SK-N-MC (cell line): ENCODE measurements around the gene AGBL1.
"Not testable (repeated sequence)": the region's sequence is repeated elsewhere in the genome, so short reads cannot be mapped to it uniquely, and the experiment has no call there.

Source experiments
- DNase-seq: peaks from one replicate; pipeline ENCODE4 v3.0.0-alpha.2; 2011; ENCODE audit warnings: low read depth, low spot score
- H3K27ac ChIP-seq: fragments of 200-600 bp; sonication (generic); 2 replicates; pipeline ENCODE4 v1.5.1; 2016; ENCODE audit warnings: mixed run types
- H3K36me3 ChIP-seq: fragments of 200-600 bp; sonication (generic); 2 replicates; pipeline ENCODE4 v1.6.1; 2017; ENCODE audit warnings: antibody characterized with exemption, low read length, mixed read lengths; ENCODE audit not compliant: insufficient read depth
- H3K4me3 ChIP-seq: fragments of 200-600 bp; sonication (generic); 2 replicates; pipeline ENCODE4 v1.5.1; 2016
- H3K9ac ChIP-seq: fragments of 200-600 bp; sonication (generic); 2 replicates; pipeline ENCODE4 v1.8.0; 2017; ENCODE audit warnings: mixed run types, mixed read lengths; ENCODE audit not compliant: insufficient read length
- H3K9me3 ChIP-seq: fragments of 200-600 bp; sonication (generic); 2 replicates; pipeline ENCODE4 v1.6.1; 2017; ENCODE audit warnings: low read depth, mild to moderate bottlenecking, antibody characterized with exemption, low read length, moderate library complexity, mixed read lengths
- EZH2 ChIP-seq: fragments of 200-600 bp; sonication (generic); IDR thresholded peaks from one replicate; pipeline ENCODE4 v1.6.1; 2017; ENCODE audit warnings: antibody characterized with exemption
- FOXP2 ChIP-seq: optimal IDR thresholded peaks from 2 replicates; pipeline ENCODE3; 2011; ENCODE audit warnings: mild to moderate bottlenecking, moderate library complexity; ENCODE audit not compliant: insufficient read depth; ENCODE audit errors: extremely low read length, control extremely low read depth
- POLR2AphosphoS5 ChIP-seq: IDR thresholded peaks from 2 replicates; pipeline ENCODE4 v1.6.1; 2012; ENCODE audit warnings: mild to moderate bottlenecking, low read depth, low read length, borderline replicate concordance

Gene AGBL1

GRCh38 chr15:87031540-87032230 is 952.0 kb downstream of the AGBL1 start:
- TF ChIP-seq FOXP2: no peak
- TF ChIP-seq POLR2AphosphoS5: no peak
- TF ChIP-seq EZH2: no peak
- no peak overlapping the region for H3K27ac ChIP-seq

GRCh38 chr15:87032295-87032694 is 952.6 kb downstream of the AGBL1 start:
- no peak overlapping the region for H3K27ac ChIP-seq
- no peak for DNase-seq
- TF ChIP-seq POLR2AphosphoS5 (no peak), EZH2 (no peak), FOXP2 (no peak)
- no peaks in the 10 kb centered on the region for H3K9me3 ChIP-seq
- H3K36me3 ChIP-seq: no peaks in the 10 kb centered on the region
- no peak overlapping the region for H3K9ac ChIP-seq
- no peak overlapping the region for H3K4me3 ChIP-seq

More at GRCh38 chr15:87031540-87032230, 952.0 kb downstream of the AGBL1 start:
- Histone ChIP-seq H3K36me3 (no peaks in the 10 kb centered on the region), H3K9me3 (no peaks in the 10 kb centered on the region), H3K9ac (no peak overlapping the region), H3K4me3 (no peak overlapping the region)
- no peak for DNase-seq

DNA sequence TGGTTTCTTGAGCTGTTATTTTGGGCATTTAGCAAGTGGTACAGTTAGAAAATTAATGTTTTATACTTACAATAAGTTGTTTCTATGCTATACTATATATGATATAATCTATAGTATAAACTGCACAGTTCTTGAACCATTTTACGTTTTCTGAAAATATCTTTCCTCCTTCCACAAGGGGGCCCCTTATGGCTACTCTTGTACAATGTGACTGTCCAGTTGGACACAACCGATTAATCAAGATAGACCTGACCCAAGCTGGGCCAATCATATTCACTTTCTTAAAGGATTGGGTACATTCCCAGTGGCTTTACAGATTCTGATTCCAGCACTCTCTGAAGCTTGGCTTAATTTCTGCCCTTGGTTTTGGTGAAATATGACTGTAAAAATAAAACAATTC is 953.4 kb downstream of the AGBL1 start:
- TF ChIP-seq FOXP2 (no peak), POLR2AphosphoS5 (no peak), EZH2 (no peak)
- Histone ChIP-seq H3K36me3 (no peaks in the 10 kb centered on the region), H3K4me3 (no peak overlapping the region), H3K27ac (no peak overlapping the region), H3K9ac (no peak overlapping the region), H3K9me3 (no peaks in the 10 kb centered on the region)
- no peak for DNase-seq

DNA sequence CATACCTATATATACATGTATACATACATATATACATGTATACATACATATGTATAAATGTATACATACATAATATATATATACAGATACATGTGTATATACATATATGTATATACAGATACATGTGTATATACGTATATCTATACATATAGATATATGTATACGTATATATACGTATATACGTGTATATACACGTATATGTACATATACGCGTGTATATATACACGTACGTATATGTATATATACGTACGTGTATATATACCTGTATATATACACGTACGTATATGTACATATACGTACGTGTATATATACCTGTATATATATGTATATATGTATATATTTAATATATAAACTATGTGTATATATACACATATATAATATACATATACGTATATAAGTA is 955.2 kb downstream of the AGBL1 start:
- Histone ChIP-seq H3K9ac (no peak overlapping the region), H3K27ac (no peak overlapping the region), H3K4me3 (no peak overlapping the region), H3K9me3 (no peaks in the 10 kb centered on the region), H3K36me3 (no peaks in the 10 kb centered on the region)
- no peak for DNase-seq
- no peak for TF ChIP-seq FOXP2
- no peak for TF ChIP-seq POLR2AphosphoS5
- TF ChIP-seq EZH2: no peak

DNA sequence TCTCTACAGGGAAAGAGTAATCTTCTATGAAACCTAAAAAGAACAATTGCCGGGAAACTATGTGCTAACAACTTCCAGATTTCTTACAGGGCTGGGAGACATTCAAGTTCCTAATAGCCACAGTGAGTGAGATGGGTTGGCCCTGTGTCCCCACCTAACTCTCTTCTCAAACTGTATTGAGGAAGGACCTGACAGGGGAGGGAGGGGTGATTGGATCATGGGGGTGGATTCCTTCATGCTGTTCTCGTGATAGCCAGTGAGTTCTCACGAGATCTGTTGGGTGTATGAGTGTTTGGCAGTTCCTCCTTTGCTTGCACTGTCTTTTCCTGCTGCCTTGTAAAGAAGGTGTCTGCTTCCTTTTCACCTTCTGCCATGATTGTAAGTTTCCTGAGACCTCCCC is 958.7 kb downstream of the AGBL1 start:
- Histone ChIP-seq H3K27ac (no peak overlapping the region), H3K4me3 (no peak overlapping the region), H3K36me3 (no peaks in the 10 kb centered on the region), H3K9ac (no peak overlapping the region), H3K9me3 (no peaks in the 10 kb centered on the region)
- TF ChIP-seq POLR2AphosphoS5 (no peak), EZH2 (no peak), FOXP2 (no peak)
- DNase-seq: no peak

GRCh38 chr15:87042619-87043018 is 962.9 kb downstream of the AGBL1 start:
- not testable (repeated sequence) for H3K27ac ChIP-seq, H3K9ac ChIP-seq, H3K36me3 ChIP-seq, H3K4me3 ChIP-seq, DNase-seq, H3K9me3 ChIP-seq

DNA sequence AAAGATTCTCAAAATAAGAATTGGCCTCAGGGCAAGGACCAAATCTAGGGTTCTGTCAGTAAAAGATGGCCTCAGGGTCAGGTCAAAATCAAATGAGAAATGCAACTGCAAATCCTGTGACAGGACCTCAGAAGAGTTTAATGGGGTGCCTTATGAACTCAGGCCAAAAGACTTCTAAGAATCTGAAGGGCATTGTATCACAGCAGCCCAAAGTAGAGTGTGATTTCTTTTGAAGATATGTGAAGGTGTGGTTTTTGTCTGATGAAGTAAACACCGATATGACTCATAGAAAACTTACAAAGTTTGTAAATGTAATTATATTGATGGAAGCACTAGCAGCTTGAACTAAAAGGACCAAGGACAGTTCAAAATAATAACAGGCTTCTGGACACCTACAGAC is 966.1 kb downstream of the AGBL1 start:
- Histone ChIP-seq H3K9me3 (no peaks in the 10 kb centered on the region), H3K9ac (no peak overlapping the region), H3K27ac (no peak overlapping the region), H3K36me3 (no peaks in the 10 kb centered on the region), H3K4me3 (no peak overlapping the region)
- no peak for DNase-seq
- no peak for TF ChIP-seq EZH2
- no peak for TF ChIP-seq FOXP2
- no peak for TF ChIP-seq POLR2AphosphoS5

DNA sequence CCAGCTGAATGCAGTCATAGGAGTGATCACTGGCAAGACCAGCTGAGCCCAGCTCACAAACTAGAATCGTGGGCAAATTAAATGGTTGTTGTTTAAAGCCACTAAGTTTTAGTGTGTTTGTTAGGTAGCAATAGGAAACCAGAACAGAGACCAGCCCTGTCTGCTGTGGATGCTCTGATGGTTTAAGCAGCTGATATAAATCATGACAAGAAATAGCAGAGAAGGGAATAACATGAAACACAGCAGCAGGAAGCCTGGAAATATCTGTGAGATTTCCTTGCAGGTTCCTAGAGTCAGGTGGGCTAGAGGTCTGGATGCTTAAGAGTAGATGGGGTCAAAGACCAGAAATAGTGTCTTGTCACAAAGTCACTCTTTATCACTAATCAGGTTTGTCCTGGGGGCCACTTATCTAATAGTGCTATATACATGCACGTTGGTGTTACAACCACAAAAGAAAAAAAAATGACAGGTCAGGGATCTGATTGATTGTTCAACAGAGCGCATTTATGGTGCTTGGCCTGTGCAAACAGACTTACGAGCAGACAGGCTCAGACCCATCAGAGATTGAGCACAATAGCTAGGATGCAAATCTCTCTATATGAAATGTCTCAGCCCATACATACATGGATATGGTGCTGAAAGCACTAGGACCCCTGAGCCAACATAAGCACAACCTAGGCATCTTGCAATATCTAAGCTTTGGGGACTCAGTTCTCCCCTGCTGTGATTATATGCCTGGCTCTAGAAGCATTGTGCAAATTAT is 967.7 kb downstream of the AGBL1 start:
- Histone ChIP-seq H3K36me3 (no peaks in the 10 kb centered on the region), H3K9ac (no peak overlapping the region), H3K9me3 (no peaks in the 10 kb centered on the region), H3K4me3 (no peak overlapping the region), H3K27ac (no peak overlapping the region)
- TF ChIP-seq EZH2 (no peak), POLR2AphosphoS5 (no peak), FOXP2 (no peak)
- DNase-seq: no peak
